GM12891 (cell line): ENCODE results near the gene FHAD1.

ENCODE experiments used
- PAX5 ChIP-seq: IDR thresholded peaks from 2 replicates; pipeline ENCODE4 v1.6.1; 2011; ENCODE audit warnings: low read length, moderate library complexity, mild to moderate bottlenecking; ENCODE audit not compliant: insufficient read depth, severe bottlenecking
- POLR2A ChIP-seq: IDR thresholded peaks from 2 replicates; pipeline ENCODE4 v1.6.1; 2011; ENCODE audit warnings: low read depth, low read length, control low read depth
- POU2F2 ChIP-seq: IDR thresholded peaks from 2 replicates; pipeline ENCODE4 v1.6.1; 2011; ENCODE audit warnings: low read depth, mild to moderate bottlenecking, control low read depth, low read length, moderate library complexity
- TAF1 ChIP-seq: IDR thresholded peaks from 2 replicates; pipeline ENCODE4 v1.6.1; 2011; ENCODE audit warnings: low read depth, low read length, control low read depth

- TF ChIP-seq POLR2A = no peak
- TF ChIP-seq PAX5 = no peak
- no peak for TF ChIP-seq TAF1
- no peak for TF ChIP-seq POU2F2
Measured at GRCh38 chr1:15362096-15362736, 115.2 kb downstream of the FHAD1 start.
